Effector CD8-positive, alpha-beta T cell (primary cell): ENCODE data around the gene OR4E1.
"Not testable (repeated sequence)": the region's sequence is repeated elsewhere in the genome, so short reads cannot be mapped to it uniquely, and the experiment has no call there.

ENCODE experiments used
- DNase-seq: peaks from one replicate; lab custom pipeline; 2025; lab: John Stamatoyannopoulos, UW

OR4E1 gene

GRCh38 chr14:21653331-21653885, 20.2 kb downstream of the OR4E1 start, which contains the start of gene OR4E2:
Gene OR4E2, plus strand, starts transcription at chr14:21653835. Its CDS starts 11,248 bp downstream, at chr14:21665083.
- no peak for DNase-seq

GRCh38 chr14:21652209-21652808, 21.3 kb downstream of the OR4E1 start:
- DNase-seq: no peak

- no peak for DNase-seq
Observed at GRCh38 chr14:21647380-21647779, 26.2 kb downstream of the OR4E1 start.

DNA sequence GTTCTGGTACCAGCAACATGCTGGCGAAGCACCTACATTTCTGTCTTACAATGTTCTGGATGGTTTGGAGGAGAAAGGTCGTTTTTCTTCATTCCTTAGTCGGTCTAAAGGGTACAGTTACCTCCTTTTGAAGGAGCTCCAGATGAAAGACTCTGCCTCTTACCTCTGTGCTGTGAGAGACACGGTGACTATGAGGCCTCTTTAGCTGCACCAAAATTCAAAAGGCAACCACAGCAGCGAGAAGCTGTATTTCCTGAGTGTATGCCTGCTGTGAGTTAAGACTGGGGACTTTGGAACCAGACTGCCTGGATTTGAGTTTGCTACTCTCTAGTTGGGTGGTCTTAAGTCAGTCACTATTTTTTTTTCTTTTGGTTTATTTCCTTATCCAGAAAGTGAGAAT, 30.2 kb downstream of the OR4E1 start:
- DNase-seq: no peak

GRCh38 chr14:21642683-21643082, 30.9 kb downstream of the OR4E1 start:
- DNase-seq: no peak

DNA sequence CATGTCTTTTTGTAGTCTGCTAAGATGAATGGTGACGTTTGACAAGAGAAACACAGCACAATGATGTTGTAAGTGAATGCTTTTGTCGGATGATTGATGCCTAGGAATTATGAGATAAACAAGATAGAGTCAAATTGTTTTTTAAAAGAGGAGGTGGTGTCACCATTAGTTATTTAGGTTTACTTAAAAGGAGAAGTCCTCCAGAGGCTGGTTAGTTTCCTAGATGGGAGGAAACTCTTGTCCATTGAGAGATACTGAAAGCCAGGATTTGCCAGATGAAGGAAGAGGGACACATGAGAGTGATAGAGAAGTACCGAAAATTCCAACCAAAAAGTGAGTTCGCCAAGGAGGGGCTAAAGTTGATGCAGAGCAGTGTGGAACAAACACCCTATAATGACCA, 38.8 kb downstream of the OR4E1 start, which contains the start of gene OR10G2:
OR10G2 (minus strand) TSS at position 101 of the 400 bp plus-strand sequence; CDS start at position 3, 98 bp downstream.
- DNase-seq: no peak

DNA sequence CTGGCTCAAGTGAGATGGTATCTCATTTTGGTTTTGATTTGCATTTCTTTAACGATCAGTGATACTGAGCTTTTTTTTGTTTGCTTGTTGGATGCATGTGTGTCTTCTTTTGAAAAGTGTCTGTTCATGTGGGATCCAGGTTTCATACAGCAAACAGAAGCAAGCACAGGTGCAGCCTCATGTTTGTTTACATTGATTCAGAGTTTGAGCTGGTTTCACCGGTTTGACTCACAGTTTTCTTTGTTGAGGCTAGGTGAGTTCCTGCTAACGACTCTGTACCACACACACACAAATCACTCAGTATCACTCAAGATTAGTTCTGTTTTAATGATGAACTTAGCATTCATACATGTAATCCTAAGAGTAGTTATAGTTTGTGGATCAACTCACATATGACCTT, 42.5 kb downstream of the OR4E1 start:
- no peak for DNase-seq

DNA sequence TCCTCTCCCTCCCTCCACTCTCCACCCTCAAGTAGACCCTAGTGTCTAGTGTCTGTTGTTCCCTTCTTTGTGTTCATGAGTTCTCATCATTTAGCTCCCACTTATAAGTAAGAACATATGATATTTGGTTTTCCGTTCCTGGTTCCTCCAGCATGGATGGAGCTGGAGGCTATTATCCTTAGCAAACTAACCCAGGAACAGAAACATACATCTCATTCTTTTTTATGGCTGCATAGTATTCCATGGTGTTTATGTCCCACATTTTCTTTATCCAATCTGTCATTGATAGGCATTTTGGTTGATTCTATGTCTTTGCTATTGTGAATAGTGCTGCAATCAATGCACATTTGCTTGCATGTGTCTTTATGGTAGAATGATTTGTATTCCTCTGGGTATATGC, 43.1 kb downstream of the OR4E1 start:
- not testable (repeated sequence) for DNase-seq

DNA sequence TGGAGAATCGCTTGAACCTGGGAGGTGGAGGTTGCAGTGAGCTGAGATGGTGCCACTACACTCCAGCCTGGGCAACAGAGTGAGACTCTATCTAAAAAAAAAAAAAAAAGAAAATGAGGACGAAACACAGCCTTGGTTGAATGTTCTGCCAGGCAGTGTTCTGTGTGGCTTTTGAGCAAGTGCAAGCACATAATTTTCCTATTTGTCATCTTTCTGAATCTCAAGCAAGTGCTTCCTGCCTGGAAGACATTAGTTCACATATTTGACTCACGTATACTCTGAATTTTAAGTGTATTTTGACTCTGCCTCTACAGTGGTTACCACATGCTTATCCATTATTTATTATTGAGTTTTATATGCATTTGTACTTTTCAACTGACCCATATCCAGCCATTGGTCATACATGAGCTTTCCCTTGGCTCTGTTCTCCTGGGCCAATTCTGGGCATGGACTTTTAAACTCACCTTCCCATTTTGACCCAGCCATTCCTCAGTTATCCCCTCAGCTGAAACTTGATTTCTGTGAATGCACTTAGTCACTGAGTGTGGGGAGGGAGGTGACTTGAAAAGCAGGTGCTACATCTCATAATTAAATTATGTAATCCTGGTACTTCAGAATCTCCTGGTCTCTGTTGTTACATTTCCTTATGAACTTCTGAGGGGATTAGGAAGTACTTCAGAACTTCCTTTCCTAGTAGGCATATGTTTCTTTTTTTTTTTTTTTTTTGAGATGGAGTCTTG, 47.0 kb downstream of the OR4E1 start:
- no peak for DNase-seq
